GM12892 (cell line): ENCODE results near the gene PLEKHA8.

Source experiments
- POLR2A ChIP-seq: IDR thresholded peaks from 2 replicates; pipeline ENCODE4 v1.6.1; 2011; ENCODE audit warnings: low read depth, low read length, control low read depth
- POLR2AphosphoS5 ChIP-seq: IDR thresholded peaks from 2 replicates; pipeline ENCODE4 v1.6.1; 2011; ENCODE audit warnings: low read depth, low read length, control low read depth
- TAF1 ChIP-seq: IDR thresholded peaks from 2 replicates; pipeline ENCODE4 v1.6.1; 2011; ENCODE audit warnings: low read depth, mild to moderate bottlenecking, control low read depth, low read length, borderline replicate concordance

DNA sequence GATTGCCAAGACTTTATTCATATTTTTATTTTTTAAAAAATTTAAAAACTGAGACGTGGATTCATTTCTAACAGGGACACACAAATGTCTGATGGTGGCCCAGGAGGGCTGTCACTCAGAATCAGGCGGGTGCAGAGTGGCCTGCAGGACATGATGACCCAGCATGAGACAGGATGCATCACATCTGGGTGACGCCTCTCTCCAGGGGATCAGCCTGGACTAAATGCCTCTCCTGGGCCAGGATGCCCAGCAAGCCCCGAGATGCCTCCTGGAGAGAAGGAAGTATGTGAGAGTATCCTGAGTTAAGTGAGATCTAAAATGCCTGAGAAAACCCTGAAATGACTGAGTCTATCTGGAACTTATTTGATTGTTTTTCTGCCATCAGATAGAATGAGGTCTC, 89.7 kb downstream of the PLEKHA8 start:
- TF ChIP-seq POLR2A, result no peak
- no peak for TF ChIP-seq POLR2AphosphoS5
- TF ChIP-seq TAF1, result no peak
